ENCODE data around the gene FAM163B. TPM values are rescaled to one million over a fixed set of nuclear protein-coding genes. Genes with fewer than 3 reads are reported as not detected.

FAM163B gene
- total RNA-seq, 1 experiment from 2014 or later, result not detected

- H3K36me3 ChIP-seq, result no peaks in the 10 kb centered on the region
- peaks cover 6% of the 10 kb centered on the region for H3K27me3 ChIP-seq
- H3K9me3 ChIP-seq, result no peaks in the 10 kb centered on the region
- no peak overlapping the region for H3K4me3 ChIP-seq
- no peak for DNase-seq
These were observed 26.6 kb downstream of the FAM163B start for GRCh38 chr9:133582501-133583045.

DNA sequence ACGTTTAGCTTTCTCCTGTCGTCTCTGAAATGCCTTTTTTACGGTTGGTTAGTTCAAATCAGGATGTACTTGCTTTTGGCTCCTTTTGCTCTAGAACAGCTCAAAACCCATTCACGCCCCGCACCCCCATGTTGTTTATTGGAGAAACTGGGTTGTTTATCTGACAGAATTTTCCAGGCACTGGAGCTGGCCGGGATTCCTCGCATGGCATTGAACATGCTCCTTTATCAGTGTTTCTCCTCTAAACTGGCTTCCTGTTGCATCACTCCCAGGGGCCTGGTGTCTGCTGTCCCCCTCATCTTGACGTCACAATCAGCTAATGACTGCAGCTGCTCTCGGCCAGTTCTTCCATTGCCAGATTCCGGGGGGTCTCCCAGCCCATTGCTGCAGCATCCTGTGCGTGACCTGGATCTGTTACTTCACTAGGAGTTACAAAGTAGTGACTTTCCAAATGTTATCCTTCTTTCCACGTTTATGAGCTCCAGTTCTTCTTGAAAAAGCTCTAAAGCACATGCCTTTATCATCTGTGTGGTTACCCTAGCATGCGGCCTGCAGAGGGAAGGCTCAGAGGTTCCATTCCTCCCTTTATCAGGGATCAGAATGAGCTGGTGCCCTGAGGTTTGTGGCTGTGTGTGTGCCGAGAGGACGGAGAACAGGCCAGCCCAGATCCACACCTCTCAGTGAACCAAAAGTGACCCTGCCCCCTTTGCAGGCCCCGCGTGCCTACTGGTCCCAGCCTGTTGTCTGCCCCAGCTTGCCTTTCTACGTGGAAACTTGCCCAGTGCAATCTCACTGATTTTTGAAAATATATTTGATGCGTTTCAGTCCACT, 27.5 kb downstream of the FAM163B start:
- no peak for DNase-seq
- Histone ChIP-seq H3K36me3 (no peaks in the 10 kb centered on the region), H3K9me3 (no peaks in the 10 kb centered on the region), H3K4me3 (no peak overlapping the region), H3K27me3 (peaks cover 6% of the 10 kb centered on the region)

DNA sequence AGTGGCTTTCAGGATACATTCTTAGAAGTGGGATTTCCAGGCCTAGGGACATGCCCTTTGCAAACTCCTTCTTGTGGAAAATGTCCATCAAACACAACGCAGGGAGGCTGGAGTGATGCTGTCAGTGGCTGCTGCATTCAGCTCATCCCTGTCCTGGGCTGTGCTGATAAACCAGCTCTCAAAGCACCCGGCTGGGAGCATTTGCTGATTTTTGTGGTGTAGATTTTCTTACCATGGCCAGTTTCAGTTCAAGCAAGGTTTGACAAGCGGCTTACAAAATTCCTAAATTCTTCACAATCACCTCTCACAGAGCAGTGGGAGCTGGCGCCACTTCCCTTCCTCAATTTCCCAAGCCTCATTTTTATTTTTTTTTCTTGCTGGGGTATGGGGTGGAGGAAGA, 28.2 kb downstream of the FAM163B start:
- no peaks in the 10 kb centered on the region for H3K9me3 ChIP-seq
- H3K4me3 ChIP-seq, result no peak overlapping the region
- DNase-seq, result no peak
- no peaks in the 10 kb centered on the region for H3K36me3 ChIP-seq
- H3K27me3 ChIP-seq, result peaks cover 6% of the 10 kb centered on the region

DNA sequence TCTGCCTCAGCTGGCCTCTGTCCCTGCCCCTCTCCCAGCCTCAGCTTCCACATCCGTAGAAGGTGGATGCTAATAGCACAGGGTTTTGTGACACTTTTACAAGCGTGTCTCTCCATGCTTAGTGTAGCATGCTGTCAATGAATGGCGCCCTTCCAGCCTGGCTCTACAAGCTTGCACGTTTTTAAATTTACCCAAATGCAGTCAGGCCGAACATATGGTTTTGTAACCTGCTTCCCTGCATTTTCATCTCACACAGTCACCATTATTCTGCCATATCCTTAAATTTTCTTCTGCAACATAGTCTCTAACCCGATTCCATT, 28.8 kb downstream of the FAM163B start:
- Histone ChIP-seq H3K9me3 (no peaks in the 10 kb centered on the region), H3K27me3 (no peaks in the 10 kb centered on the region; the same call in 1 of the 2 replicates), H3K4me3 (no peak overlapping the region), H3K36me3 (no peaks in the 10 kb centered on the region)
- no peak for DNase-seq

DNA sequence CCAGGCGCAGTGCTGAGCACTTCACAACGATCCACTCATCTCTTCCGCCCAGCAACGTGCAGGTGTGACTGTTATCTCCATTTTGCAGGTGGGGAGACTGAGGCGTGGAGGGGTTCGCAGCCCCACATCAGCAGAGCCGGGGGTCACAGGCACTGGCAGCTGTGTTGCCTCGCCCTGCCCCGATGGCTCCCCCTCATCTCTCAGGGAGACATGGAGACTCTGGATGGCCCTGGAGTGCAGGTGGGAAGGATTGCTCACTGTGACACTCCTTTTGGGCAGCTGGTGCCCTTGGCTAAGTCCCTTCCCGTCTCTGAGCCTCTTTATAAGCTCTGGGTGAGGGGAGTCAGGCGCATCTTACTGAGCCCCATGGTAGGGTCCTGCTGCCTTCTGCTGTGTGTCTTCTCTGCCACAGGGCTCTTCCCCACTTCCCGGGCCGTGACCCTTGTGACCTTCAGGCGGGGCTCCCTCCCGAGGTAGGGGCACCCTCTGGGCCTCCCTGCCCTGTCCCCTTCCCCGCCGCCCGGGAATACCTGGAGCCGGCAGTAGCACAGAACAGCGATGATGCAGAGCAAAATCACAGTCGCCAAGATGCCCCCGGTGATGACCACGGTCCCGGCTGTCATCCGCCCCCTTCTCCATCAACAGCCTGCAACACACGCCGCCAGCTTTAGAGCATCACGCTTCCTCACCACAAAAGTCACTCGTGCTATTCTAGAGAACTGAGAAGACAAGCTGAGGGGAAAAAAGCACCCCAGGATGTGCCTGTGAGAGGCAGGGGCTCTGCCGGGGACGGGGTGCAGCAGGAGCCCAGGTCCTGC, 29.4 kb downstream of the FAM163B start:
- Histone ChIP-seq H3K9me3 (no peaks in the 10 kb centered on the region), H3K36me3 (no peaks in the 10 kb centered on the region), H3K27me3 (no peaks in the 10 kb centered on the region), H3K4me3 (no peak overlapping the region)
- no peak for DNase-seq

GRCh38 chr9:133578524-133579441, 30.4 kb downstream of the FAM163B start:
- Histone ChIP-seq H3K27me3 (no peaks in the 10 kb centered on the region), H3K9me3 (no peaks in the 10 kb centered on the region), H3K4me3 (no peak overlapping the region), H3K36me3 (no peaks in the 10 kb centered on the region)
- DNase-seq, result no peak

DNA sequence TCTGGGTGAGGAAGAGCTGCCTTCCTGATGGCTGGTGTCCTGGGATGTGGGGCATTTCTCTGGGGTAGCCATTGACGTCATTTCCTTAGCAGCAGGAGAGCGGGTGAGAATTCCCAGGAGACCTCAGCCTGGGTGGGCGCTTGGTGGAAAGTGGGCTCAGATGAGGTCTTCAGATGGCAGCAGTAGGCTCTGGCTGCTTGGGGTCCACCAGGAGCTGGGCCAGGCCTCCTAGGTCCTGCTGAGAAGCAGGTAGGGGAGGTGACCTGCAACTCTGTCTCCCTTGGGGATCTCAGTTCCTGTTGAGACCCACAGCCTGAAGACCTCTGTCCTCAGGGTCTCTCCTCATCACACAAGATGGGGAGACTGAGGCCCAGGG, 31.5 kb downstream of the FAM163B start:
- no peak for DNase-seq

DNA sequence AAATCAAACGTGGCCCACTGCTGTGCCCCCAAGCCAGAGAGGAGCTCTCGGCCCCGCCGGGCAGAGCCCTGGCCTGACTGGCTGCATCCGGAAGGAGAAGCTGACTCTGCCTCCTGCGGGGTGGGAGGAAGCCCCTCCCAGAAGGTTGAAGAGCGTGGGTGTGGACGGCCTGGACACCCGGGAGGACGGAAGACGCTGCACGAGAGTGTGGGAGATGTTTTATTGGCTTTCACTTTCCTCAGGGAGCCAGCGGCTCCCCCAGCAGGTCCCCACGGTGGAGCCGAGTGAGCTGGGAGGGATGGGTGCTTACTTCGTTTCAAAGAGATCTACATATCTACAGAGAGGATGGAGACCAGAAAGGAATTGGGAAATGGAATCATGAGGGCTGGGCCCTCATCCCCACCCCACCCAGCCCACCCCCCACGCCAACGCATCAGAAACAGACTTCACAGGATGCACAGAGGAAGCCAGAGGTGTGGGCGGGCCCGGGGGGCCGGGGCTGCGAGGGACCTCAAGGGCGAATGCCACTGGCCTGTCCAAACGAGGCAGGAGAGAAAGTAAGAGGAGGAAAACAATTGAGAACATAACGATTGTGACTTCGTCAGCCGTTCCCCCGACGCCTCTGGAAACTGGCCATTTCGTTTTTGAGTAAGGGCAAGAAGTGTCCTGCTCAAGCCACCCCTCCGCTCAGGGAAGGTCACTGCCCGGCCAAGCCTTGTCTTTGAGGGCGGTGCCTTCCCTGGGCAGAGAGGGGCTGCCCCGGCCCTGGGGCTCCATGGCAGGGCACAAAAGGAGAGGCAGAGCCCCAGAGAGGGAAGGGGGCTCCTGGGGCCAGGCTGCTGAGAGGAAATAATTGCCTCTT, 32.1 kb downstream of the FAM163B start:
- no peak for DNase-seq
- Histone ChIP-seq H3K36me3 (no peaks in the 10 kb centered on the region), H3K27me3 (no peaks in the 10 kb centered on the region), H3K9me3 (no peaks in the 10 kb centered on the region), H3K4me3 (no peak overlapping the region)

More for the DNA sequence above, 31.5 kb downstream of the FAM163B start:
- no peaks in the 10 kb centered on the region for H3K9me3 ChIP-seq
- H3K36me3 ChIP-seq, result no peaks in the 10 kb centered on the region
- no peaks in the 10 kb centered on the region for H3K27me3 ChIP-seq
- no peak overlapping the region for H3K4me3 ChIP-seq

GRCh38 chr9:133576031-133576874, 32.9 kb downstream of the FAM163B start:
- Histone ChIP-seq H3K4me3 (no peak overlapping the region), H3K36me3 (no peaks in the 10 kb centered on the region), H3K27me3 (no peaks in the 10 kb centered on the region), H3K9me3 (no peaks in the 10 kb centered on the region)
- DNase-seq, result no peak

- no peaks in the 10 kb centered on the region for H3K9me3 ChIP-seq
- no peaks in the 10 kb centered on the region for H3K36me3 ChIP-seq
- no peaks in the 10 kb centered on the region for H3K27me3 ChIP-seq
- no peak overlapping the region for H3K4me3 ChIP-seq
- no peak for DNase-seq
These were observed 33.8 kb downstream of the FAM163B start for GRCh38 chr9:133575186-133576030.

DNA sequence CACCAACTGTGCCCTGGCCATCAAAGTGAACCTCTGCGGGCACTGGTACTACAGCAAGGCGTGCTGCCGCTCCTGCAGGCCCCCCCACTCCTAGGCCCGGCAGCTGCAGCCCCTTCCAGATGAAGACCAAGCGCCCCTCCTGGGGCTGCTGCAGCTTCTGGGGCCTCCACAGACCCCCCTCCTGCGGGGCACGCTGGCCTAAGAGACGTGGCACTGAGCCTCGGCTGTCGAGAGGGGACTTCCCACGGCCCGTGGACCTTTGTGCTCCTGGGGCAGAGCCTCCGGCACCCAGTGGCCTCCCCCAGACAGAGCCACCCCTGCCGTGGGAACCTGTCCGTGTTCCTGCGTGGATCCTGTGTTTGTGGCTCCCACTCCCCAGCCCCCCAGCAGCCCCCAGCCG, 34.4 kb downstream of the FAM163B start:
- Histone ChIP-seq H3K4me3 (no peak overlapping the region), H3K9me3 (no peaks in the 10 kb centered on the region), H3K27me3 (no peaks in the 10 kb centered on the region), H3K36me3 (no peaks in the 10 kb centered on the region)
- no peak for DNase-seq

GRCh38 chr9:133573791-133574515, 35.2 kb downstream of the FAM163B start:
- no peaks in the 10 kb centered on the region for H3K36me3 ChIP-seq
- DNase-seq, result no peak
- no peaks in the 10 kb centered on the region for H3K27me3 ChIP-seq
- H3K4me3 ChIP-seq, result no peak overlapping the region
- H3K9me3 ChIP-seq, result no peaks in the 10 kb centered on the region

- peak; percentile 98 for DNase-seq
- H3K9me3 ChIP-seq, result no peaks in the 10 kb centered on the region
- H3K36me3 ChIP-seq, result no peaks in the 10 kb centered on the region
- H3K4me3 ChIP-seq, result no peak overlapping the region
- H3K27me3 ChIP-seq, result no peaks in the 10 kb centered on the region
These were observed 36.3 kb downstream of the FAM163B start for GRCh38 chr9:133572821-133573361.
